ENCODE data around the gene RUVBL1. TPM values are rescaled to one million over a fixed set of nuclear protein-coding genes. Genes with fewer than 3 reads are reported as not detected.

The RUVBL1 gene
- total RNA-seq, 1 experiment from 2014 or later: 115 TPM

DNA sequence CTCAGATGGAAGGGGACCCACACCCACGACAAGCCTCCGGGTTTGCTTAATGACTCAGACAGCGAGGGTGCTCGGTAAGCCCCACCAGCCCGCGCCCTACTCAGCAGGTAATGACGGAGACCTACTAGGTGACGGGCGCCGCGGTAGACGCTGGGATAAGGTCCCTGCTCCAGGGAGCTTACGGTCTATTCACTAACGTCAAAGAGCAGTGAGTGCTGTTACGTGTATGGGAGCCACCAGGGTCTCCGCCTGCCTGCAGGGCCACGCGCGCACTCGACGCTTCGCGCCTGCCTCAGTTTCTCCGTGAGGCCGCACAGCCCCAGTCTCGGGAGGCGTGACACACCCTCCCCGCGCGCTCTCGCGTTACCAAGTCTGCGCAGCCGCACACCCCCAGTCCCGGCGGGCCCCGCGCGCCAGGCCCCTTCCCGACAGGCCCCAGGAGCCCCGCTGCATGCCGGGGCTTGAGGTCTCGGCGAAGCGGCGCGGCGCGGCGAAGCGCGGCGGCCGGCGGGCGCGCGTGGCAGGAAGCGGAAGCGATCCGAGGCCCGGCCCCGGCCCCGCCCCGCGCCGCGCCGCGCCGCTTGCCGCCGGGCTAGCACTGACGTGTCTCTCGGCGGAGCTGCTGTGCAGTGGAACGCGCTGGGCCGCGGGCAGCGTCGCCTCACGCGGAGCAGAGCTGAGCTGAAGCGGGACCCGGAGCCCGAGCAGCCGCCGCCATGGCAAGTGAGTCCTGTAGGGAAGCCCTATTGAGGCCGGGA lies 71.6 kb downstream of the RUVBL1 start, which contains the start of gene SEC61A1:
SEC61A1 (plus strand) TSS at position 601 of the 758 bp plus-strand sequence; CDS start at position 717, 116 bp downstream.
- H3K9me3 ChIP-seq (ENCODE audit: insufficient read depth, low read depth): no peaks in the 10 kb centered on the region
- peak; percentile 78 to 98 for DNase-seq
- POLR2A ChIA-PET (ENCODE audit: unreplicated experiment): interaction anchor here (0.6 kb wide), 1 partner anchor 453 kb away, joined by 3 read pairs; no protein-coding TSS in a partner anchor
- peaks cover 51% of the 10 kb centered on the region for H3K79me2 ChIP-seq (ENCODE audit: low read depth)
- H3F3A ChIP-seq (ENCODE audit: insufficient read depth, low read depth): peaks cover under 1% of the 10 kb centered on the region; the same call in 1 of the 2 replicates
- peak within 1 kb of the TSS; percentile 81 for H3K27ac ChIP-seq
- BruUV-seq (replicated peaks): no TSS peak
- H3K9me2 ChIP-seq (ENCODE audit: insufficient read depth): no peaks in the 10 kb centered on the region
- peak within 1 kb of the TSS; percentile 99 for H3K4me2 ChIP-seq
- TF ChIP-seq, protein P1, sequence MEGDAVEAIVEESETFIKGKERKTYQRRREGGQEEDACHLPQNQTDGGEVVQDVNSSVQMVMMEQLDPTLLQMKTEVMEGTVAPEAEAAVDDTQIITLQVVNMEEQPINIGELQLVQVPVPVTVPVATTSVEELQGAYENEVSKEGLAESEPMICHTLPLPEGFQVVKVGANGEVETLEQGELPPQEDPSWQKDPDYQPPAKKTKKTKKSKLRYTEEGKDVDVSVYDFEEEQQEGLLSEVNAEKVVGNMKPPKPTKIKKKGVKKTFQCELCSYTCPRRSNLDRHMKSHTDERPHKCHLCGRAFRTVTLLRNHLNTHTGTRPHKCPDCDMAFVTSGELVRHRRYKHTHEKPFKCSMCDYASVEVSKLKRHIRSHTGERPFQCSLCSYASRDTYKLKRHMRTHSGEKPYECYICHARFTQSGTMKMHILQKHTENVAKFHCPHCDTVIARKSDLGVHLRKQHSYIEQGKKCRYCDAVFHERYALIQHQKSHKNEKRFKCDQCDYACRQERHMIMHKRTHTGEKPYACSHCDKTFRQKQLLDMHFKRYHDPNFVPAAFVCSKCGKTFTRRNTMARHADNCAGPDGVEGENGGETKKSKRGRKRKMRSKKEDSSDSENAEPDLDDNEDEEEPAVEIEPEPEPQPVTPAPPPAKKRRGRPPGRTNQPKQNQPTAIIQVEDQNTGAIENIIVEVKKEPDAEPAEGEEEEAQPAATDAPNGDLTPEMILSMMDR (conservative IDR thresholded peaks at IDR 0.05): no peak
- TF ChIP-seq EZH2 (IDR thresholded peaks at IDR 0.05; ENCODE audit: low read depth): no peak
- H4K20me1 ChIP-seq (ENCODE audit: insufficient read depth): peaks cover 35% of the 10 kb centered on the region
- H3K36me3 ChIP-seq (ENCODE audit: low read depth): peaks cover 40% of the 10 kb centered on the region
- H2AFZ ChIP-seq: peak within 1 kb of the TSS; percentile 97
- peaks cover 26% of the 10 kb centered on the region for H3K4me1 ChIP-seq (replicated peaks; ENCODE audit: insufficient read depth)
- CTCF ChIA-PET: no interaction called here
- H3K4me3 ChIP-seq: peak within 1 kb of the TSS; percentile 99
- intact Hi-C loops (cut with micrococcal nuclease; ENCODE audit: unreplicated experiment): loop anchor here (2.0 to 10.0 kb wide), 5 partner anchors 41 to 475 kb away; partner anchors contain the start of gene TPRA1
- H3K27me3 ChIP-seq (ENCODE audit: insufficient read depth, low read depth): no peaks in the 10 kb centered on the region

DNA sequence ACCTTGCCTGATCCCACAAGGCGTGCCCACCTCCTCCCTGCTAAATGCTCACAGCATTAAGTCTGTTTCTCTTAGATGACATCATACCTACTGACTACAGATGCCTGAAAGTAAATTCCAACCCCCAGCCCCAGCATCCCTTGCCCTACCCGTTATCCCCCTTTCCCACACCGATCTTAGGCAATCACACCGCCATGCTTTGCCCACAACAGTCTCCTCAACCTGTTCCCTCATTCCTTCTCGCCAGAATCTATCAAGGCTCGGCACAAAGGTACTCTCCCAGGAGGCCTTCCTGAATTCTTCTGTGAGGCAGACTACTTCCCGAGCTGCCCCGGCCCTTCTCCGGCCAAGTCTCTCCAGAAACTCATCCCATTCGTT lies 72.2 kb downstream of the RUVBL1 start:
- Histone ChIP-seq H3K79me2 (ENCODE audit: low read depth) (peaks cover 50% of the 10 kb centered on the region), H4K20me1 (ENCODE audit: insufficient read depth) (peaks cover 33% of the 10 kb centered on the region), H2AFZ (peak overlapping the region; percentile 97), H3K27ac (peak overlapping the region; percentile 75), H3K36me3 (ENCODE audit: low read depth) (peaks cover 37% of the 10 kb centered on the region), H3K4me3 (peak overlapping the region; percentile 70), H3K4me2 (peak overlapping the region; percentile 89), H3K4me1 (replicated peaks; ENCODE audit: insufficient read depth) (peaks cover 26% of the 10 kb centered on the region), H3K27me3 (ENCODE audit: insufficient read depth, low read depth) (no peaks in the 10 kb centered on the region), H3K9me2 (ENCODE audit: insufficient read depth) (no peaks in the 10 kb centered on the region), H3K9me3 (ENCODE audit: insufficient read depth, low read depth) (no peaks in the 10 kb centered on the region), H3F3A (ENCODE audit: insufficient read depth, low read depth) (no peaks in the 10 kb centered on the region; the same call in 1 of the 2 replicates)
- intact Hi-C loops (cut with micrococcal nuclease; ENCODE audit: unreplicated experiment): loop anchor here (2.0 to 10.0 kb wide), 5 partner anchors 41 to 474 kb away; partner anchors contain the start of gene TPRA1
- ChIA-PET POLR2A (ENCODE audit: unreplicated experiment) (interaction anchor here (0.6 kb wide), 3 partner anchors 412 to 1396 kb away, joined by 3 to 4 read pairs (median 4); no protein-coding TSS in a partner anchor), CTCF (no interaction called here)
- no peak for DNase-seq
- no peak for TF ChIP-seq EZH2 (IDR thresholded peaks at IDR 0.05; ENCODE audit: low read depth)
- TF ChIP-seq, protein P1 (conservative IDR thresholded peaks at IDR 0.05): no peak
- no TSS peak for BruUV-seq (replicated peaks)

DNA sequence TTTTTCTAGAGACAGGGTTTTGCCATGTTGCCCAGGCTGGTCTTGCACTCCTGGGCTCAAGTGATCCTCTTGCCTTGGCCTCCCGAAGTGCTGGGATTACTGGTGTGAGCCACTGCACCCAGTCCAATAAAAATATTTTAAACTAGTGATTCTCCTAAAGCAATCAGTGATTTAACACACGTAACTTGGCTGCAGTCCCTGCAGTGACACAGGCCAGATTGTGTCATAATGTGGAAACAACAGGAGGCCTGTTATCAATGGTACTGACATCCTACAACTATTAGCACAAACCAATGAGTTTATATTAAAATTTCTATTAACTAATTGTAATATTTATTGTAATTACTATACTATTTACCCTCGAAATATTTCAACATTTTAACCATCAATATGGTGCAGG lies 73.0 kb downstream of the RUVBL1 start:
- no peak overlapping the region for H3K4me3 ChIP-seq
- CTCF ChIA-PET: no interaction called here
- peaks cover 24% of the 10 kb centered on the region for H4K20me1 ChIP-seq (ENCODE audit: insufficient read depth)
- no peak for TF ChIP-seq EZH2 (IDR thresholded peaks at IDR 0.05; ENCODE audit: low read depth)
- TF ChIP-seq, protein P1 (conservative IDR thresholded peaks at IDR 0.05): no peak
- H3K79me2 ChIP-seq (ENCODE audit: low read depth): peaks cover 42% of the 10 kb centered on the region
- BruUV-seq (replicated peaks): no TSS peak
- H3F3A ChIP-seq (ENCODE audit: insufficient read depth, low read depth): no peaks in the 10 kb centered on the region; the same call in 1 of the 2 replicates
- no peak for DNase-seq
- H3K9me3 ChIP-seq (ENCODE audit: insufficient read depth, low read depth): no peaks in the 10 kb centered on the region
- H3K9me2 ChIP-seq (ENCODE audit: insufficient read depth): no peaks in the 10 kb centered on the region
- H3K36me3 ChIP-seq (ENCODE audit: low read depth): peaks cover 29% of the 10 kb centered on the region
- H2AFZ ChIP-seq: no peak overlapping the region
- H3K4me1 ChIP-seq (replicated peaks; ENCODE audit: insufficient read depth): peaks cover 26% of the 10 kb centered on the region
- H3K27ac ChIP-seq: no peak overlapping the region
- POLR2A ChIA-PET (ENCODE audit: unreplicated experiment): interaction anchor here (0.6 kb wide), 2 partner anchors 411 to 1395 kb away, joined by 4 read pairs; no protein-coding TSS in a partner anchor
- H3K27me3 ChIP-seq (ENCODE audit: insufficient read depth, low read depth): no peaks in the 10 kb centered on the region
- H3K4me2 ChIP-seq: peak overlapping the region; percentile 89
- intact Hi-C loops (cut with micrococcal nuclease; ENCODE audit: unreplicated experiment): loop anchor here (2.0 to 10.0 kb wide), 5 partner anchors 40 to 473 kb away; partner anchors contain the start of gene TPRA1
